K562 (cell line): Measurements from ENCODE around the gene KAT6B. TPM values are rescaled to one million over a fixed set of nuclear protein-coding genes. Genes with fewer than 3 reads are reported as not detected.

Experiments used
- ATAC-seq: fragments of 200-7000 bp; cut with Tn5 transposase; 3 replicates; pipeline ENCODE4 v1.9.1; 2020; ENCODE audit warnings: moderate library complexity
- BruUV-seq: library from RNA; stranded (reverse); fragments of 400-500 nt; replicated peaks from 2 replicates; lab custom pipeline; 2021; lab: Mats Ljungman, UMichigan
- CTCF ChIA-PET: fragments of 300-600 bp; formaldehyde crosslinking; extraction: SDS; loops from one replicate; lab custom pipeline; 2021; ENCODE audit warnings: low intra/inter-chr PET ratio; lab: Yijun Ruan, JAX
- POLR2A ChIA-PET: fragments of 300-600, 350-650 bp; sonication (Branson Sonifier 250); formaldehyde crosslinking; extraction: SDS; loops from one replicate; lab custom pipeline; 2021; ENCODE audit warnings: antibody characterized with exemption, inconsistent platforms; lab: Yijun Ruan, JAX
- DNase-seq, 4 experiments: peaks; one replicate each; pipeline versions ENCODE4 v3.0.0 to v3.0.0-alpha.2; 2011 to 2018; ENCODE audit warnings: low spot score in 3 of 4, mixed read lengths in 3 of 4; ENCODE audit errors: extremely low read depth in 1 of 4
- FAIRE-seq: peaks from 2 replicates; lab custom pipeline; 2011; peaks lifted over from hg19 to GRCh38; lab: Jason Lieb, UNC
- H2AFZ ChIP-seq: 2 replicates; pipeline ENCODE4 v1.6.0; 2011; ENCODE audit warnings: low read depth, low read length, control low read depth, inconsistent platforms
- H3K27ac ChIP-seq: fragments of 200-600 bp; 3 replicates; pipeline ENCODE4 v1.8.0; 2011; ENCODE audit warnings: low read depth, mild to moderate bottlenecking, control low read depth, inconsistent platforms, low read length, moderate library complexity, mixed read lengths; ENCODE audit errors: extremely low read depth
- H3K27me3 ChIP-seq, 2 experiments: fragments of 300-600 bp in 1 of 2; 2 replicates in 1 of 2; 3 replicates in 1 of 2; pipeline versions ENCODE4 v1.6.0 to v1.8.0; 2011; ENCODE audit warnings: inconsistent platforms in 2 of 2, low read length in 2 of 2, mild to moderate bottlenecking in 1 of 2, mixed read lengths in 1 of 2, moderate library complexity in 1 of 2; ENCODE audit not compliant: control insufficient read depth in 2 of 2, insufficient read depth in 2 of 2
- H3K36me3 ChIP-seq: fragments of 300-600 bp; 3 replicates; pipeline ENCODE4 v1.8.0; 2011; ENCODE audit warnings: mild to moderate bottlenecking, low read length, inconsistent platforms; ENCODE audit not compliant: control insufficient read depth, insufficient read depth
- H3K4me1 ChIP-seq, 2 experiments: fragments of 200-600 bp in 1 of 2; replicated peaks in 1 of 2; 2 replicates in 1 of 2; 3 replicates in 1 of 2; pipeline versions ENCODE4 v1.5.1 to v1.8.0; 2011; ENCODE audit warnings: inconsistent platforms in 2 of 2, low read length in 2 of 2, mild to moderate bottlenecking in 1 of 2, mixed read lengths in 1 of 2, moderate library complexity in 1 of 2; ENCODE audit not compliant: control insufficient read depth in 2 of 2, insufficient read depth in 2 of 2
- H3K4me2 ChIP-seq: 2 replicates; pipeline ENCODE4 v1.6.1; 2011; ENCODE audit warnings: low read length, control low read depth, inconsistent platforms, mixed read lengths; ENCODE audit not compliant: insufficient read depth
- H3K4me3 ChIP-seq: fragments of 200-600 bp; sonication (generic), shearing (Covaris generic); 2 replicates; pipeline ENCODE4 v1.5.1; 2016; ENCODE audit warnings: control low read depth, inconsistent platforms
- H3K79me2 ChIP-seq: fragments of 200-600 bp; 3 replicates; pipeline ENCODE4 v1.8.0; 2011; ENCODE audit warnings: low read length, inconsistent platforms; ENCODE audit not compliant: control insufficient read depth, insufficient read depth
- H3K9ac ChIP-seq, 2 experiments: 2 replicates each; pipeline versions ENCODE4 v1.6.0 to v1.6.1; 2011; ENCODE audit warnings: low read depth in 2 of 2, low read length in 2 of 2, control low read depth in 1 of 2, inconsistent platforms in 1 of 2, mild to moderate bottlenecking in 1 of 2, mixed read lengths in 1 of 2; ENCODE audit not compliant: insufficient read depth in 1 of 2
- H3K9me1 ChIP-seq: one replicate; pipeline ENCODE4 v1.6.0; 2011; ENCODE audit warnings: inconsistent platforms, mild to moderate bottlenecking, low read length, moderate library complexity; ENCODE audit not compliant: control insufficient read depth, insufficient read depth
- H3K9me3 ChIP-seq: replicated peaks from 2 replicates; pipeline ENCODE4 v1.5.1; 2011; ENCODE audit warnings: low read depth, low read length, inconsistent platforms; ENCODE audit not compliant: control insufficient read depth, insufficient read depth
- H4K20me1 ChIP-seq: replicated peaks from 2 replicates; pipeline ENCODE4 v1.6.1; 2011; ENCODE audit warnings: low read length, inconsistent platforms, mixed read lengths; ENCODE audit not compliant: control insufficient read depth, insufficient read depth
- BRF1 ChIP-seq: IDR thresholded peaks from 3 replicates; pipeline ENCODE4 v1.6.1; 2011; ENCODE audit warnings: borderline replicate concordance, mild to moderate bottlenecking; ENCODE audit not compliant: insufficient read length; ENCODE audit errors: extremely low read depth
- EWSR1 ChIP-seq: fragments of 450-650 bp; IDR thresholded peaks from 2 replicates; pipeline ENCODE4 v1.6.1; 2018; ENCODE audit warnings: borderline replicate concordance, mild to moderate bottlenecking, low read depth, moderate library complexity; ENCODE audit not compliant: partially characterized antibody
- GABPA ChIP-seq: fragments of 200-800 bp; sonication (Bioruptor generic); conservative IDR thresholded peaks from 2 replicates; pipeline ENCODE4 v1.6.1; 2016; ENCODE audit warnings: low read depth, missing genetic modification characterization, missing compliant biosample characterization
- HIVEP1 ChIP-seq: fragments of 250-450 bp; sonication (Bioruptor Pico); IDR thresholded peaks from 2 replicates; pipeline ENCODE4 v1.4.0; 2020; ENCODE audit warnings: mild to moderate bottlenecking
- IFI16 ChIP-seq: fragments of 250-450 bp; sonication (Bioruptor Pico); IDR thresholded peaks from 2 replicates; pipeline ENCODE4 v2.1.2; 2022; ENCODE audit warnings: mild to moderate bottlenecking, inconsistent platforms
- KLF1 ChIP-seq: fragments of 450-650 bp; IDR thresholded peaks from 2 replicates; pipeline ENCODE4 v1.6.1; 2016; ENCODE audit warnings: missing genetic modification characterization, missing compliant biosample characterization
- LARP7 ChIP-seq: fragments of 450-650 bp; IDR thresholded peaks from 2 replicates; pipeline ENCODE4 v1.6.1; 2016
- SMARCA5 ChIP-seq: fragments of 450-650 bp; IDR thresholded peaks from 2 replicates; pipeline ENCODE4 v1.6.1; 2016
- TARDBP ChIP-seq: fragments of 450-650 bp; IDR thresholded peaks from 2 replicates; pipeline ENCODE4 v1.6.1; 2016
- TRIM28 ChIP-seq: fragments of 450-650 bp; IDR thresholded peaks from 2 replicates; pipeline ENCODE4 v1.6.1; 2017
- XRCC3 ChIP-seq: fragments of 450-650 bp; IDR thresholded peaks from 2 replicates; pipeline ENCODE4 v1.6.1; 2017; ENCODE audit warnings: mild to moderate bottlenecking, moderate library complexity
- ZFPM2 ChIP-seq: fragments of 250-450 bp; sonication (Bioruptor Pico); IDR thresholded peaks from 2 replicates; pipeline ENCODE4 v1.5.1; 2022; ENCODE audit warnings: mild to moderate bottlenecking
- ZNF217 ChIP-seq: sonication (generic); formaldehyde crosslinking; IDR thresholded peaks from 2 replicates; pipeline ENCODE4 v1.8.0; 2022; ENCODE audit warnings: mild to moderate bottlenecking, missing genetic modification reagents
- ZNF830 ChIP-seq: fragments of 250-450 bp; sonication (Bioruptor Pico); IDR thresholded peaks from 2 replicates; pipeline ENCODE4 v1.5.0; 2021; ENCODE audit warnings: mild to moderate bottlenecking
- in situ Hi-C: fragments of 300-500 bp; cut with MboI; formaldehyde crosslinking; loops from 4 replicates; pipeline ENCODE4 v1.15.0; 2018; ENCODE audit warnings: inconsistent platforms, mixed read lengths
- intact Hi-C: fragments of 100-400 bp; cut with micrococcal nuclease; formaldehyde crosslinking; loops from 2 replicates; pipeline ENCODE4 v1.14.2; 2022
- polyA plus RNA-seq, 8 experiments: library from polyadenylated mRNA; depleted of rRNA in 4 of 8; stranded (reverse) in 5 of 8; unstranded in 3 of 8; fragments of >200 nt; fragmentation: Nextera tagmentation in 2 of 8; fragmentation: Illumina TruSeq in 1 of 8; extraction: Ambion mirVana in 2 of 8; extraction: Trizol in 1 of 8; gene quantifications; 2 replicates each; pipeline versions ENCODE4 v1.2.1 to v1.2.3, GENCODE V29; 2011 to 2014; ENCODE audit warnings: inconsistent platforms in 1 of 8, missing spikeins in 1 of 8
- total RNA-seq, 7 experiments: library from RNA; depleted of rRNA in 6 of 7; stranded (reverse); fragments of >200 nt in 6 of 7; fragmentation: Illumina TruSeq in 2 of 7; extraction: Trizol in 2 of 7; gene quantifications; 2 replicates each; pipeline versions ENCODE4 v1.2.1 to v1.2.3, GENCODE V29; 2011 to 2021; ENCODE audit warnings: low replicate concordance in 1 of 7
- TF ChIP-seq, protein P1 (sequence below): fragments of 250-450 bp; sonication (Bioruptor Pico); IDR thresholded peaks from 2 replicates; pipeline ENCODE4 v1.5.0; 2021
- TF ChIP-seq, protein P2 (sequence below), 2 experiments: fragments of 450-650 bp; IDR thresholded peaks; 2 replicates each; pipeline ENCODE4 v1.6.1; 2016; ENCODE audit warnings: mild to moderate bottlenecking in 2 of 2, borderline replicate concordance in 1 of 2, low read depth in 1 of 2, moderate library complexity in 1 of 2

The KAT6B gene
- total and polyA plus RNA-seq, 9 of the 15 experiments (the other 6 are each of a cell fraction or from before 2014, with no cell fraction given), result 1.4 to 9.2 (median 6.8) TPM

DNA sequence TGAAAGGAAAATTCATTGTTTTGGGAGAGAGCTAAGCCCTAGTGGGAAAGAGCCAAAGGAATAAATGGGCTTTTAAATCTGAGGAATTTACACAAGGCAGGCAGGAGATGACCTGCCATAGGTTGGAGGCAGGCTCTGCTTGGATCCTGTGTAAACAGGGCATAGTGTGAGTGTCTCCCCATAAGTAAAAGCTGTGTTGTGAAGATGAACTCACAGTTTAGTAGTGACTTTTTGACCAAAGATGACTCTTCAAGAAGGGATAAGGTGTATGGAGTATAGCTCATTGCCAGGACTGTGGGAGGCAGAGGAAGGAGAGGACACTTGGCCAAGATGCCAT is 63.2 kb downstream of the KAT6B start:
- DNase-seq (no peak), ATAC-seq (no peak), FAIRE-seq (no peak)
- TF ChIP-seq, protein P1, sequence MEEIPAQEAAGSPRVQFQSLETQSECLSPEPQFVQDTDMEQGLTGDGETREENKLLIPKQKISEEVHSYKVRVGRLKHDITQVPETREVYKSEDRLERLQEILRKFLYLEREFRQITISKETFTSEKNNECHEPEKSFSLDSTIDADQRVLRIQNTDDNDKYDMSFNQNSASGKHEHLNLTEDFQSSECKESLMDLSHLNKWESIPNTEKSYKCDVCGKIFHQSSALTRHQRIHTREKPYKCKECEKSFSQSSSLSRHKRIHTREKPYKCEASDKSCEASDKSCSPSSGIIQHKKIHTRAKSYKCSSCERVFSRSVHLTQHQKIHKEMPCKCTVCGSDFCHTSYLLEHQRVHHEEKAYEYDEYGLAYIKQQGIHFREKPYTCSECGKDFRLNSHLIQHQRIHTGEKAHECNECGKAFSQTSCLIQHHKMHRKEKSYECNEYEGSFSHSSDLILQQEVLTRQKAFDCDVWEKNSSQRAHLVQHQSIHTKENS, result no peak
- TF ChIP-seq HIVEP1 (CRISPR knock-in tag) (no peak), TRIM28 (no peak), XRCC3 (no peak), SMARCA5 (no peak), TARDBP (no peak), ZNF830 (no peak), LARP7 (no peak), IFI16 (CRISPR knock-in tag) (no peak), ZNF217 (CRISPR knock-in tag) (no peak), BRF1 (no peak), GABPA (tag) (no peak), ZFPM2 (CRISPR knock-in tag) (no peak), EWSR1 (no peak), KLF1 (tag) (no peak)
- TF ChIP-seq, protein P2, sequence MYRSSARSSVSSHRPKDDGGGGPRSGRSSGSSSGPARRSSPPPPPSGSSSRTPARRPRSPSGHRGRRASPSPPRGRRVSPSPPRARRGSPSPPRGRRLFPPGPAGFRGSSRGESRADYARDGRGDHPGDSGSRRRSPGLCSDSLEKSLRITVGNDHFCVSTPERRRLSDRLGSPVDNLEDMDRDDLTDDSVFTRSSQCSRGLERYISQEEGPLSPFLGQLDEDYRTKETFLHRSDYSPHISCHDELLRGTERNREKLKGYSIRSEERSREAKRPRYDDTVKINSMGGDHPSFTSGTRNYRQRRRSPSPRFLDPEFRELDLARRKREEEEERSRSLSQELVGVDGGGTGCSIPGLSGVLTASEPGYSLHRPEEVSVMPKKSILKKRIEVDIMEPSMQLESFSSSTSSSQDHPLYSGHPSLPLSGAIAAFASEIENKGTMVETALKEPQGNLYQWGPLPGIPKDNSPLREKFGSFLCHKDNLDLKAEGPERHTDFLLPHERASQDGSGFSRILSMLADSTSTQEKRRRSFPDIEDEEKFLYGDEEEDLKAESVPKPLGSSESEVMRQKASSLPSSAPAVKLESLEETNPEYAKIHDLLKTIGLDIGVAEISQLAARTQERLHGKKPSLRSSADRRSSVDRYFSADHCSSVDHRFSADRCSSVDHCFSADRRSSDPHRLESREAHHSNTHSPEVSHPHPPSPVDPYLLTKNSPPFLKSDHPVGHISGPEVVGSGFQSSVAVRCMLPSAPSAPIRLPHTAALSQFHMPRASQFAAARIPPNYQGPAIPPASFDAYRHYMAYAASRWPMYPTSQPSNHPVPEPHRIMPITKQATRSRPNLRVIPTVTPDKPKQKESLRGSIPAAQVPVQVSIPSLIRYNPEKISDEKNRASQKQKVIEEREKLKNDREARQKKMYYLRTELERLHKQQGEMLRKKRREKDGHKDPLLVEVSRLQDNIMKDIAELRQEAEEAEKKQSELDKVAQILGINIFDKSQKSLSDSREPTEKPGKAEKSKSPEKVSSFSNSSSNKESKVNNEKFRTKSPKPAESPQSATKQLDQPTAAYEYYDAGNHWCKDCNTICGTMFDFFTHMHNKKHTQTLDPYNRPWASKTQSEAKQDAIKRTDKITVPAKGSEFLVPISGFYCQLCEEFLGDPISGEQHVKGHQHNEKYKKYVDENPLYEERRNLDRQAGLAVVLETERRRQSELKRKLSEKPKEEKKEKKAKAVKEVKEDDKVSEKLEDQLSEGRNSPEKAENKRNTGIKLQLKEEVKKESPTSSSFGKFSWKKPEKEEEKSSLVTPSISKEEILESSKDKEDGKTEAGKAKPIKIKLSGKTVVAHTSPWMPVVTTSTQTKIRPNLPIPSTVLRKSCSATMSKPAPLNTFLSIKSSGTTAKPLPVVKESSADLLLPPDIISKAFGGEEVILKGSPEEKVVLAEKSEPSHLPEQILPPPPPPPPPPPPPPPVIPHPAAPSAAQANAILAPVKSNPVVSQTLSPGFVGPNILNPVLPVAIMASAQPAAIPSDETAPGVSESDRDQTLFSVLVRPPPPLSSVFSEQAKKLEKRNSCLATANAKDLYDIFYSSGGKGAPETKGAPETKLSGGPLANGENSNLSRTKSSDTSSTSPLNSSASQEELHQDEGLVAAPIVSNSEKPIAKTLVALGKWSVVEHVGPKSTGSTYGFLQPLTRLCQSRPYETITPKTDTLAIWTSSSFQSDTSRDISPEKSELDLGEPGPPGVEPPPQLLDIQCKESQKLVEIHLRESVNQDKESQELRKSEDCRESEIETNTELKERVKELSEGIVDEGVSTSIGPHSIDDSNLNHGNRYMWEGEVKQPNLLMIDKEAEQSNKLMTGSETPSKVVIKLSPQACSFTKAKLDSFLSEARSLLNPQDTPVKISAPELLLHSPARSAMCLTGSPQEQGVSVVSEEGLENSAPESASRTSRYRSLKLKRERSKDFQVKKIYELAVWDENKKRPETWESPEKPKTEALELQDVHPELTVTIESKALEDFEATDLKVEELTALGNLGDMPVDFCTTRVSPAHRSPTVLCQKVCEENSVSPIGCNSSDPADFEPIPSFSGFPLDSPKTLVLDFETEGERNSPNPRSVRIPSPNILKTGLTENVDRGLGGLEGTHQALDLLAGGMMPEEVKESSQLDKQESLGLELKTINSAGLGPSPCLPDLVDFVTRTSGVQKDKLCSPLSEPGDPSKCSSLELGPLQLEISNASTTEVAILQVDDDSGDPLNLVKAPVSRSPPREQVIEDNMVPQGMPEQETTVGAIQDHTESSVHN (IDR thresholded peaks at IDR 0.05; ENCODE audit: borderline replicate concordance in 1 of 2, low read depth in 1 of 2), result no peak
- in situ Hi-C loops, result no loop called here
- ChIA-PET POLR2A (interaction anchor here (0.7 to 1.0 kb wide), 2 partner anchors 8 to 10 kb away, joined by 3 to 5 read pairs; no protein-coding TSS in a partner anchor), CTCF (no interaction called here)
- Histone ChIP-seq H3K9me1 (no peaks in the 10 kb centered on the region), H3K79me2 (no peaks in the 10 kb centered on the region), H3K4me2 (no peak overlapping the region), H3K4me1 (no peaks in the 10 kb centered on the region), H3K36me3 (no peaks in the 10 kb centered on the region), H2AFZ (no peak overlapping the region), H3K27ac (no peak overlapping the region), H3K9me3 (no peaks in the 10 kb centered on the region), H3K4me3 (no peak overlapping the region), H4K20me1 (peaks cover 11% of the 10 kb centered on the region; the same call in 1 of the 2 replicates), H3K27me3 (peaks cover 0 to 4% of the 10 kb centered on the region in 2 experiments; a peak in 1 of 5 replicates), H3K9ac (no peak overlapping the region)
- BruUV-seq, result no TSS peak
- intact Hi-C loops, result no loop called here
